Neuronal stem cell (in vitro differentiated cells): Measurements from ENCODE around the gene OR1S1.

Experiments
- DNase-seq: peaks from one replicate; pipeline ENCODE4 v3.0.0-alpha.2; 2013; ENCODE audit warnings: low spot score
- H2AFZ ChIP-seq: one replicate; pipeline ENCODE4 v1.6.1; 2013; ENCODE audit warnings: mild to moderate bottlenecking, low read length, inconsistent platforms
- H2AK5ac ChIP-seq: 2 replicates; pipeline ENCODE4 v1.6.1; 2013; ENCODE audit warnings: low read depth, mild to moderate bottlenecking, inconsistent platforms, low read length, moderate library complexity, mixed read lengths
- H2BK120ac ChIP-seq: 2 replicates; pipeline ENCODE4 v1.6.1; 2013; ENCODE audit warnings: low read depth, mild to moderate bottlenecking, inconsistent platforms, low read length, moderate library complexity, mixed read lengths
- H2BK12ac ChIP-seq: one replicate; pipeline ENCODE4 v1.6.1; 2013; ENCODE audit warnings: low read length, inconsistent platforms
- H2BK15ac ChIP-seq: 2 replicates; pipeline ENCODE4 v1.6.1; 2013; ENCODE audit warnings: mild to moderate bottlenecking, low read length, inconsistent platforms, mixed read lengths
- H2BK5ac ChIP-seq: one replicate; pipeline ENCODE4 v1.6.1; 2013; ENCODE audit warnings: inconsistent platforms, mild to moderate bottlenecking, low read length, moderate library complexity
- H3K14ac ChIP-seq: one replicate; pipeline ENCODE4 v1.6.1; 2013; ENCODE audit warnings: low read length, inconsistent platforms
- H3K18ac ChIP-seq: 2 replicates; pipeline ENCODE4 v1.6.1; 2013; ENCODE audit warnings: low read length, inconsistent platforms
- H3K23ac ChIP-seq: 2 replicates; pipeline ENCODE4 v1.6.1; 2013; ENCODE audit warnings: low read depth, mild to moderate bottlenecking, mixed read lengths, low read length, inconsistent platforms; ENCODE audit not compliant: poor library complexity
- H3K27ac ChIP-seq: replicated peaks from 3 replicates; pipeline ENCODE4 v1.5.1; 2013; ENCODE audit warnings: low read length, inconsistent platforms
- H3K27me3 ChIP-seq, 3 experiments: 2 replicates each; pipeline ENCODE4 v1.6.1; 2013; ENCODE audit warnings: low read length in 3 of 3, mild to moderate bottlenecking in 2 of 3, inconsistent platforms in 1 of 3, low read depth in 1 of 3, mixed read lengths in 1 of 3, moderate library complexity in 1 of 3; ENCODE audit not compliant: control insufficient read depth in 3 of 3, insufficient read depth in 3 of 3
- H3K36me3 ChIP-seq, 2 donors: replicated peaks in 1 of 2; 2 replicates each; pipeline ENCODE4 v1.6.1; 2013; ENCODE audit warnings: low read length in 2 of 2; ENCODE audit not compliant: control insufficient read depth in 2 of 2, insufficient read depth in 2 of 2
- H3K4ac ChIP-seq: 2 replicates; pipeline ENCODE4 v1.6.1; 2013; ENCODE audit warnings: inconsistent platforms, mild to moderate bottlenecking, low read length, moderate library complexity
- H3K4me1 ChIP-seq, 2 donors: 1 replicate in 1 of 2; 2 replicates in 1 of 2; pipeline ENCODE4 v1.6.1; 2013; ENCODE audit warnings: low read length in 2 of 2, low read depth in 1 of 2; ENCODE audit not compliant: control insufficient read depth in 2 of 2, insufficient read depth in 1 of 2
- H3K4me2 ChIP-seq: one replicate; pipeline ENCODE4 v1.6.1; 2013; ENCODE audit warnings: mild to moderate bottlenecking, low read length, inconsistent platforms; ENCODE audit not compliant: insufficient read depth, poor library complexity, severe bottlenecking
- H3K4me3 ChIP-seq, 2 donors: 2 replicates each; pipeline ENCODE4 v1.5.1; 2013; ENCODE audit warnings: low read length in 2 of 2, mild to moderate bottlenecking in 2 of 2, inconsistent platforms in 1 of 2, moderate library complexity in 1 of 2
- H3K79me1 ChIP-seq: one replicate; pipeline ENCODE4 v1.6.1; 2013; ENCODE audit warnings: low read depth, mild to moderate bottlenecking, inconsistent platforms, low read length, moderate library complexity
- H3K9ac ChIP-seq: one replicate; pipeline ENCODE4 v1.6.1; 2013; ENCODE audit warnings: mild to moderate bottlenecking, low read depth, low read length, inconsistent platforms; ENCODE audit not compliant: poor library complexity
- H3K9me3 ChIP-seq, 2 donors: replicated peaks in 1 of 2; 2 replicates each; pipeline versions ENCODE3 to v1.6.1; 2013; ENCODE audit warnings: low read length in 2 of 2, mild to moderate bottlenecking in 2 of 2, inconsistent platforms in 1 of 2, low read depth in 1 of 2, mixed read lengths in 1 of 2, moderate library complexity in 1 of 2; ENCODE audit not compliant: control insufficient read depth in 2 of 2, insufficient read depth in 1 of 2
- H4K8ac ChIP-seq: one replicate; pipeline ENCODE4 v1.6.1; 2013; ENCODE audit warnings: low read depth, mild to moderate bottlenecking, inconsistent platforms, low read length, moderate library complexity
- H4K91ac ChIP-seq: one replicate; pipeline ENCODE4 v1.6.1; 2013; ENCODE audit warnings: low read length, low read depth, mild to moderate bottlenecking, inconsistent platforms; ENCODE audit not compliant: poor library complexity
- WGBS, 2 donors: extraction: QIAGEN DNeasy Blood & Tissue Kit; methylation state at CpG; one replicate each; pipeline ENCODE4 v1.1.7; 2013; ENCODE audit warnings: missing lambda C conversion rate in 2 of 2, mixed read lengths in 1 of 2; ENCODE audit not compliant: insufficient read length in 2 of 2, insufficient replicate concordance in 1 of 2; ENCODE audit errors: extremely low coverage in 2 of 2; 5-methylcytosine and 5-hydroxymethylcytosine counted together

The OR1S1 gene

GRCh38 chr11:58199271-58199670 lies 13.2 kb upstream of the OR1S1 start:
- Histone ChIP-seq H3K4me3 (no peak overlapping the region), H3K9me3 (no peaks in the 10 kb centered on the region), H3K27me3 (no peaks in the 10 kb centered on the region), H2BK5ac (no peak overlapping the region), H3K36me3 (no peaks in the 10 kb centered on the region), H2AFZ (no peak overlapping the region), H2BK120ac (no peak overlapping the region), H3K14ac (no peak overlapping the region), H2AK5ac (no peak overlapping the region), H2BK15ac (no peak overlapping the region), H3K9ac (no peak overlapping the region), H3K27ac (no peak overlapping the region), H3K4me1 (no peaks in the 10 kb centered on the region), H4K8ac (no peak overlapping the region), H3K23ac (no peak overlapping the region), H3K4me2 (no peak overlapping the region), H3K79me1 (no peaks in the 10 kb centered on the region), H4K91ac (no peak overlapping the region), H3K18ac (no peak overlapping the region), H3K4ac (no peak overlapping the region), H2BK12ac (no peak overlapping the region)
- DNase-seq, result no peak
- no CpG with 5 or more reads among the region's 1 CpG for WGBS, 2 donors

DNA sequence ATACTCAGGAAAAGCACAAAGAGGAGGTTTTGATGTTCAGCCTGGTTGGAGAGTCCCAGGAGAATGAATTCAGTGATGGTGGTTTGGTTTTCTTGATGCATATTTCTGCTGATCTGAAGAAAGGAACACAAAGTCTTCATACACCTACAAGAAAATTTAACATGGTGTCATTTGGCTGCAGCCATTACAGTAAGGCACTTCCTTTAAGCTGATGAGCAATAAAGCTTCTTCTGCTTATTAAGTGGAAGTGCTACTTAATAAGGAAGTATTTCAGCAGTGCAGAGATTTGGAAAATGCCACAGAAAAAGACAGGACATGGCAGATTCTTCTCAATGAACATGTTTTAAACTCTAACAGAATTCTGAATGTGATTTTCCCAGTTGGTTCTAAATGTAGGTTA lies 8.5 kb upstream of the OR1S1 start, which contains the start of gene OR1S2:
OR1S2 (minus strand) TSS at position 101 of the 400 bp plus-strand sequence; CDS start at position 101, 0 bp downstream.
- no peak for DNase-seq
- Histone ChIP-seq H2BK120ac (no peak within 1 kb of the TSS), H3K4me3 (no peak within 1 kb of the TSS), H2AK5ac (no peak within 1 kb of the TSS), H3K4me2 (no peak within 1 kb of the TSS), H3K18ac (no peak within 1 kb of the TSS), H3K27ac (no peak within 1 kb of the TSS), H3K27me3 (no peaks in the 10 kb centered on the region), H2AFZ (no peak within 1 kb of the TSS), H3K36me3 (no peaks in the 10 kb centered on the region), H3K14ac (no peak within 1 kb of the TSS), H3K4ac (no peak within 1 kb of the TSS), H3K9me3 (no peaks in the 10 kb centered on the region), H2BK12ac (no peak within 1 kb of the TSS), H3K23ac (no peak within 1 kb of the TSS), H3K9ac (no peak within 1 kb of the TSS), H3K79me1 (no peaks in the 10 kb centered on the region), H3K4me1 (no peaks in the 10 kb centered on the region), H2BK15ac (no peak within 1 kb of the TSS), H4K8ac (no peak within 1 kb of the TSS), H2BK5ac (no peak within 1 kb of the TSS), H4K91ac (no peak within 1 kb of the TSS)

GRCh38 chr11:58216476-58216875 lies 4.0 kb downstream of the OR1S1 start:
- Histone ChIP-seq H3K9me3 (no peaks in the 10 kb centered on the region), H3K4me3 (no peak overlapping the region), H3K36me3 (no peaks in the 10 kb centered on the region), H2BK15ac (no peak overlapping the region), H3K18ac (no peak overlapping the region), H3K4ac (no peak overlapping the region), H2AFZ (no peak overlapping the region), H3K9ac (no peak overlapping the region), H2BK5ac (no peak overlapping the region), H3K79me1 (no peaks in the 10 kb centered on the region), H3K27me3 (no peaks in the 10 kb centered on the region), H3K23ac (no peak overlapping the region), H3K4me2 (no peak overlapping the region), H2BK120ac (no peak overlapping the region), H4K8ac (no peak overlapping the region), H4K91ac (no peak overlapping the region), H3K14ac (no peak overlapping the region), H2BK12ac (no peak overlapping the region), H3K4me1 (no peaks in the 10 kb centered on the region), H2AK5ac (no peak overlapping the region), H3K27ac (no peak overlapping the region)
- no peak for DNase-seq

DNA sequence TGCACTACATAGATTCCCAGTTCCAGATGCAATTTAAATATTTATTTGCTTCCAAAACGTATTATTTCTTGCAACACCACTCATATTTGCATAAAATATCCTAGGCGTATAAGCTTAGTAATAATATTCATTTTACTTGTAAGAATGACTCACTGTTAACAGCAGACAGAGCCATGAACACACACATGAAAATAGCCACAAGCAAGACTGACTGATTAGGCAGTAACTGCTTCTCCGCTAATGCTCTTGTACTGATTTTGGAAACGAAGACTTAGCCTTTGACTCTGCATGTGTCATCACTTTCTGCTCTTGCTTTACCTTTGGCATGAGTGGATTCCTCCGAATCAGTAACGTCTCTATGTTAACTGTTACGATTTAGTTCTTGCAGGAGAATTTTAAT lies 10.2 kb downstream of the OR1S1 start:
- Histone ChIP-seq H3K27me3 (no peaks in the 10 kb centered on the region), H2AFZ (no peak overlapping the region), H3K4me2 (no peak overlapping the region), H2BK15ac (no peak overlapping the region), H2BK5ac (no peak overlapping the region), H2AK5ac (no peak overlapping the region), H4K91ac (no peak overlapping the region), H3K27ac (no peak overlapping the region), H3K9ac (no peak overlapping the region), H3K9me3 (no peaks in the 10 kb centered on the region), H2BK120ac (no peak overlapping the region), H2BK12ac (no peak overlapping the region), H3K36me3 (no peaks in the 10 kb centered on the region), H4K8ac (no peak overlapping the region), H3K14ac (no peak overlapping the region), H3K4me1 (no peaks in the 10 kb centered on the region), H3K79me1 (no peaks in the 10 kb centered on the region), H3K4me3 (no peak overlapping the region), H3K23ac (no peak overlapping the region), H3K4ac (no peak overlapping the region), H3K18ac (no peak overlapping the region)
- WGBS, 2 donors, result no CpG with 5 or more reads among the region's 7 CpGs
- DNase-seq, result no peak
